Ishikawa (cell line): ENCODE data around the gene ARHGAP42.

Experiments used
- CEBPB ChIP-seq: IDR thresholded peaks from 2 replicates; pipeline ENCODE4 v1.6.1; 2012
- EP300 ChIP-seq: IDR thresholded peaks from 2 replicates; pipeline ENCODE4 v1.6.1; 2012; ENCODE audit warnings: borderline replicate concordance
- FOXM1 ChIP-seq: IDR thresholded peaks from 2 replicates; pipeline ENCODE4 v1.6.1; 2012; ENCODE audit warnings: low read depth, borderline replicate concordance
- NFIC ChIP-seq: IDR thresholded peaks from 2 replicates; pipeline ENCODE4 v1.6.1; 2012
- RAD21 ChIP-seq: IDR thresholded peaks from 2 replicates; pipeline ENCODE4 v1.6.1; 2012; ENCODE audit warnings: low read depth
- TCF12 ChIP-seq: IDR thresholded peaks from 2 replicates; pipeline ENCODE4 v1.6.1; 2012; ENCODE audit warnings: low read depth

- TF ChIP-seq FOXM1 (no peak), TCF12 (no peak), NFIC (no peak), CEBPB (no peak), EP300 (no peak), RAD21 (no peak)
Measured at GRCh38 chr11:100816823-100817222, 129.7 kb downstream of the ARHGAP42 start.
